ENCODE data around the gene BST1. TPM values are rescaled to one million over a fixed set of nuclear protein-coding genes. Genes with fewer than 3 reads are reported as not detected.

The BST1 gene
- total and polyA plus RNA-seq, 2 of the 8 experiments (the other 6 are each of a cell fraction or from before 2014, with no cell fraction given) = 0.52 to 0.54 TPM

DNA sequence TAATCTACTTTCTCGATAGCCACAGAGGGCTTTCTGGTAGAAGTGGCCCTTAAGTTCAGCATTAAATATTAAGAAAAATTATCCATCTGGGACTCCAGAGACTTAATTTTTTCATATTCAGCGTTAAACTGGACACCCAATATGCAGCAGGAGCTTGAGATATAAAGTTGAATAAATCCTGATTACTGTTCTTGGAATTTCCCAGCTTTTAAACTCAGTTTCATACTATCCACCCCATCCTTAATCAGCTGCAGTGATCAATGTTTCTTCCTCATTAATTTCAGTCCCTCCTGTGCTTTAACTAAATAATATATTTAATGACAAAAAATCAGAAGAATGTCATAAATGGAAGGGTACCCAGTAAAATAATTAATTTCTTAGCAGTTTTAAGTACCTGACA lies 44.1 kb upstream of the BST1 start:
- Histone ChIP-seq H3K79me1 (ENCODE audit: low read depth, low read length) (no peaks in the 10 kb centered on the region), H3K79me2 (ENCODE audit: control insufficient read depth in 1 of 2, insufficient read depth in 2 of 2, low read length in 2 of 2) (peaks cover 0 to 6% of the 10 kb centered on the region in 2 experiments; a peak in 2 of 4 replicates), H2AFZ (ENCODE audit: low read length) (no peak overlapping the region), H3K4me3 (ENCODE audit: extremely low read depth in 1 of 4, insufficient read depth in 2 of 4, low read depth in 3 of 4, low read length in 4 of 4) (no peak overlapping the region), H3K27me3 (replicated peaks in 1 of 4; ENCODE audit: control insufficient read depth in 3 of 4, extremely low read depth in 1 of 4, insufficient read depth in 3 of 4, low read length in 3 of 4) (no peaks in the 10 kb centered on the region), H3K4me2 (ENCODE audit: insufficient read depth in 1 of 2, low read depth in 2 of 2, low read length in 2 of 2) (no peak overlapping the region), H3K4ac (replicated peaks; ENCODE audit: insufficient read length, low read depth, low read length) (no peak overlapping the region), H2BK5ac (ENCODE audit: low read depth, low read length) (no peak overlapping the region), H3K27ac (ENCODE audit: low read depth, low read length) (no peak overlapping the region), H3K9me3 (ENCODE audit: insufficient read depth in 2 of 2, low read depth in 1 of 2, low read length in 1 of 2) (no peaks in the 10 kb centered on the region), H2AK5ac (ENCODE audit: low read depth, low read length) (no peak overlapping the region), H3K36me3 (ENCODE audit: control insufficient read depth in 2 of 4, insufficient read depth in 4 of 4, low read length in 3 of 4) (peaks cover 0 to 3% (median 0%) of the 10 kb centered on the region in 4 experiments; a peak in 1 of 8 replicates), H4K5ac (ENCODE audit: insufficient read length, low read depth, low read length) (no peak overlapping the region), H3K56ac (replicated peaks; ENCODE audit: insufficient read length, low read depth, low read length) (no peak overlapping the region), H3K14ac (ENCODE audit: insufficient read length) (no peak overlapping the region), H2BK20ac (ENCODE audit: low read length) (no peak overlapping the region), H4K20me1 (replicated peaks in 1 of 2; ENCODE audit: control insufficient read depth in 1 of 2, insufficient read depth in 2 of 2, low read length in 2 of 2) (no peaks in the 10 kb centered on the region), H3K4me1 (replicated peaks in 1 of 4; ENCODE audit: control insufficient read depth in 3 of 4, insufficient read depth in 4 of 4, low read length in 3 of 4) (peaks cover 2 to 8% (median 4%) of the 10 kb centered on the region in 4 experiments; a peak in 5 of 7 replicates), H3K23me2 (ENCODE audit: low read depth, low read length) (peaks cover 7% of the 10 kb centered on the region), H4K91ac (replicated peaks; ENCODE audit: insufficient read length, low read length) (no peak overlapping the region), H2BK120ac (replicated peaks; ENCODE audit: low read depth, low read length) (no peak overlapping the region), H3K18ac (ENCODE audit: extremely low read depth, low read length) (no peak overlapping the region), H2BK15ac (ENCODE audit: low read length) (no peak overlapping the region), H3K9ac (replicated peaks in 1 of 4; ENCODE audit: extremely low read depth in 1 of 4, low read depth in 3 of 4, low read length in 3 of 4) (no peak overlapping the region), H2BK12ac (ENCODE audit: low read depth, low read length) (no peak overlapping the region), H4K8ac (ENCODE audit: extremely low read depth, insufficient read depth, low read length) (no peak overlapping the region), H3K23ac (ENCODE audit: insufficient read length) (no peak overlapping the region)
- CTCF ChIA-PET (ENCODE audit: partially characterized antibody) = interaction anchor here (0.5 kb wide), 1 partner anchor 217 kb away, joined by 4 read pairs; no protein-coding TSS in a partner anchor
- POLR2A ChIA-PET (ENCODE audit: partially characterized antibody) = interaction anchor here (0.8 to 1.2 kb wide), 2 partner anchors 17 to 19 kb away, joined by 3 read pairs; no protein-coding TSS in a partner anchor
- DNase-seq (ENCODE audit: low read depth in 1 of 2, low spot score in 2 of 2) (no peak), FAIRE-seq (no peak)
- 93% methylated on average over 2 of the region's 2 CpGs; no CpG with 5 or more reads in 1 of the 2 experiments for whole genome bisulfite sequencing, 2 experiments (ENCODE audit: extremely low coverage in 1 of 2, insufficient coverage in 1 of 2, insufficient read length in 1 of 2, insufficient replicate concordance in 2 of 2, low coverage in 1 of 2, low lambda C conversion rate in 2 of 2, missing lambda C conversion rate in 1 of 2)
- TF ChIP-seq RBBP5 (IDR thresholded peaks at IDR 0.05; ENCODE audit: borderline replicate concordance, low read depth, low read length) (no peak), POLR2AphosphoS5 (IDR thresholded peaks at IDR 0.05; ENCODE audit: low read depth, low read length) (no peak), POLR2A (IDR thresholded peaks at IDR 0.05; ENCODE audit: control extremely low read depth in 1 of 2, low read depth in 2 of 2, low read length in 2 of 2) (no peak), EP300 (IDR thresholded peaks at IDR 0.05; ENCODE audit: borderline replicate concordance in 1 of 2, low read depth in 2 of 2, low read length in 2 of 2) (no peak), POU5F1 (IDR thresholded peaks at IDR 0.05; ENCODE audit: low read depth, low read length) (no peak), ZNF274 (IDR thresholded peaks at IDR 0.05; ENCODE audit: borderline replicate concordance, extremely low read depth, low read length) (no peak), GABPA (IDR thresholded peaks at IDR 0.05; ENCODE audit: borderline replicate concordance, insufficient read depth, low read length) (no peak), SP1 (IDR thresholded peaks at IDR 0.05; ENCODE audit: low read depth, low read length) (no peak), CHD2 (IDR thresholded peaks at IDR 0.05; ENCODE audit: low read length) (no peak), KDM4A (IDR thresholded peaks at IDR 0.05; ENCODE audit: low read depth, low read length, severe bottlenecking) (no peak), SP4 (IDR thresholded peaks at IDR 0.05; ENCODE audit: low read length) (no peak)
- TF ChIP-seq, protein P1, sequence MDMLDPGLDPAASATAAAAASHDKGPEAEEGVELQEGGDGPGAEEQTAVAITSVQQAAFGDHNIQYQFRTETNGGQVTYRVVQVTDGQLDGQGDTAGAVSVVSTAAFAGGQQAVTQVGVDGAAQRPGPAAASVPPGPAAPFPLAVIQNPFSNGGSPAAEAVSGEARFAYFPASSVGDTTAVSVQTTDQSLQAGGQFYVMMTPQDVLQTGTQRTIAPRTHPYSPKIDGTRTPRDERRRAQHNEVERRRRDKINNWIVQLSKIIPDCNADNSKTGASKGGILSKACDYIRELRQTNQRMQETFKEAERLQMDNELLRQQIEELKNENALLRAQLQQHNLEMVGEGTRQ (IDR thresholded peaks at IDR 0.05; ENCODE audit: low read length) = no peak
- TF ChIP-seq, protein P2, sequence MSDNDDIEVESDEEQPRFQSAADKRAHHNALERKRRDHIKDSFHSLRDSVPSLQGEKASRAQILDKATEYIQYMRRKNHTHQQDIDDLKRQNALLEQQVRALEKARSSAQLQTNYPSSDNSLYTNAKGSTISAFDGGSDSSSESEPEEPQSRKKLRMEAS (IDR thresholded peaks at IDR 0.05) = no peak
